GM19452 (cell line): ENCODE data around the gene LRRD1.
A peak's percentile ranks its signal among the peaks of the same experiment; 100 is the strongest.
"Not testable (repeated sequence)": the region's sequence is repeated elsewhere in the genome, so short reads cannot be mapped to it uniquely, and the experiment has no call there.

ENCODE experiments used
- ATAC-seq: cut with Tn5 transposase; IDR thresholded peaks from one replicate; pipeline ENCODE4 v1.9.1; 2021; ENCODE audit not compliant: unreplicated experiment

The LRRD1 gene

DNA sequence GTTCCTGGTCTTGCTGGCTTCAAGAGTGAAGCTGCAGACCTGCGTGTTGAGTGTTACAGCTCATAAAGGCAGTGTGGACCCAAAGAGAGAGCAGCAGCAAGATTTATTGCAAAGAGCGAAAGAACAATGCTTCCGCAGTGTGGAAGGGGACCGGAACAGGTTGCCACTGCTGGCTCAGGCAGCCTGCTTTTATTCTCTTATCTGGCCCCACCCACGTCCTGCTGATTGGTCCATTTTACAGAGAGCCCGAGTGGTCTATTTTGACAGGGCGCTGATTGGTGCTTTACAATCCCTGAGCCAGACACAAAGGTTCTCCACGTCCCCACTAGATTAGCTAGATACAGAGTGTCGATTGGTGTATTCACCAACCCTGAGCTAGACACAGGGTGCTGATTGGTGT is 36.2 kb downstream of the LRRD1 start:
- not testable (repeated sequence) for ATAC-seq

GRCh38 chr7:92141161-92141560 is 37.8 kb downstream of the LRRD1 start:
- ATAC-seq, result no peak

DNA sequence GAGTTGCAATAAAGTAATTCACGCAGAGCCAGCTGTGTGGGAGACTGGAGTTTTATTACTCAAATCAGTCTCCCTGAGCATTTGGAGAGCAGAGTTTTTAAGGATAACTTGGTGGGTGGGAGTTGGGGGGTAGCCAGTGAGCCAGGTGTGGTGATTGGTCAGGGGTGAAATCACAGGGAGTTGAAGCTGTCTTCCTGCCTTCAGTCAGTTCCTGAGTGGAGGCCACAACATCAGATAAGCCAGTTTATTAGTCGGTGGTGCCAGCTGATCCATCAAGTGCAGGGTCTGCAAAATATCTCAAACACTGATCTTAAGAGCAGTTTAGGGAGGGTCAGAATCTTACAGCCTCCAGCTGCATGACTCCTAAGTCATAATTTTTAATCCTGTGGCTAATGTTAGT is 41.4 kb downstream of the LRRD1 start:
- ATAC-seq, result no peak

GRCh38 chr7:92135052-92135889 is 43.7 kb downstream of the LRRD1 start:
- ATAC-seq, result no peak

- ATAC-seq, result peak; percentile 90
Measured at GRCh38 chr7:92134271-92135051, 44.5 kb downstream of the LRRD1 start, which contains the start of gene CYP51A1. Gene CYP51A1, minus strand, starts transcription at chr7:92134477. Its CDS starts 113 bp downstream, at chr7:92134364.

GRCh38 chr7:92133737-92134270 is 45.1 kb downstream of the LRRD1 start:
- ATAC-seq, result peak; percentile 31

GRCh38 chr7:92133133-92133736 is 45.7 kb downstream of the LRRD1 start:
- ATAC-seq, result peak; percentile 19

DNA sequence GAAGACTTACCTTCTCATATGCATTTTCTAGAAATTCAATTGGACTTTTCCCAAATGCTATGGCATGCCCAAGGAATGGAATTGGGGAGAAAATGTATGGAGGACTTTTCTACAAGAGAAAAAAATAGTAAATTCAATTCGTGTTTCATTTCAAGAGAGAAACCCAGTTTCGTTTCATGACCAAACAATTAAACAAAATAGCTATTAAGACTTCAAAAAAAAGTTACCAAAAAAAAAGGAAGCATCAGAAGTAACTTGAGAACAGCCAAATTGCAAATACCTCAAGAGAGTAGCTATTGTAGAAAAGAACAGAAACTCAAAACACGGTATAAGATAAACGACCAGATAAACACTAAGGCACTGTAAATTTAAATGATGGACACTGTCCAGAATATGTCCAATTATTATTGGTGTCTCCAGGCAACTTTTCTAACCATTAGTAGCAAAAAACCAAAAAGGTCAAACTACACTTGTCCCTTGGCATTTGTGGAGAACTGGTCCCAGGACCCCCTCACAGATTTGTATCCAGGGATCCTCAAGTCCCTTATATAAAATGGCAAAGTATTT is 47.1 kb downstream of the LRRD1 start:
- no peak for ATAC-seq

GRCh38 chr7:92131093-92131492 is 47.8 kb downstream of the LRRD1 start:
- no peak for ATAC-seq

DNA sequence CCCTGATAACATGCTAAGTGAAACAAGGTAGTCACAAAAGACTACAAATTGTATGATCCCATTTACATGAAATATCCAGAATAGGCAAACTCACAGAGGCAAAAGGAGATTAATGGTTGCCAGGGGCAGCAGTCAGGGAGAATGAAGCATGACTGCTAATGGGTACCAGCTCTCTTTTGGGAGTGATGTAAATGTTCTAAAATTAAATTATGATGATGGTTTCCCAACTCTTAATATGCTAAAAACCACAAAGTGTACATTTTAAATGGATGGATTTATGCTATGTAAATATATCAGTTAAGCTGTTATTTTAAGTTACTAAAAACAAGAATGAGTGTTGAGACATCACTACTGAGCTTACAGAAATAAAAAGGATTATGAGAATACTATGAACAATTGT is 57.3 kb downstream of the LRRD1 start:
- ATAC-seq, result no peak

DNA sequence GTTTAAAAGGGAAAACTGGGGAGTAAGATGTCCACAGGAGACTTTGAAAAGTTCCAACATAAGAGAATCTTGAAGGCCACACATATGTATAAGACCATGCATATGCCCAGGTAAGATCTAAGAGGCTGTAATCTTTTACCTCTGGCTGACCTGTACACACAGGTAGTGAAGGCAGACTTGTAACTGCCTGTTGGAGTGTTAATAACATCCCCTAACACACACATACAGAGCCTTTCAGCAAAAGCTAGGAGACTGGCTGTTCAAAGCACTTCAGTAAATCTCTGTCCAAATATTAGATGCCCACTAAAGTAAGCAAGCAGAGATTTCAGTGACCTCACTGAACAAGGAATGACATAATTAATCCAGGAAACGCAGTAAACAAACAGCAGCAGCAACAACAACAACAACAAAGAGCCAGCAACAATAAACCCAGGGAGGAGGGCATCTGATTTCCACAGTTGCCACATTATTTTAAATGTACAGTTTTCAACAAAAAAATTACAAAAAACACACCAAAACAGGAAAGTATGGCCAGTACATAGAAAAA is 59.7 kb downstream of the LRRD1 start:
- ATAC-seq, result no peak

DNA sequence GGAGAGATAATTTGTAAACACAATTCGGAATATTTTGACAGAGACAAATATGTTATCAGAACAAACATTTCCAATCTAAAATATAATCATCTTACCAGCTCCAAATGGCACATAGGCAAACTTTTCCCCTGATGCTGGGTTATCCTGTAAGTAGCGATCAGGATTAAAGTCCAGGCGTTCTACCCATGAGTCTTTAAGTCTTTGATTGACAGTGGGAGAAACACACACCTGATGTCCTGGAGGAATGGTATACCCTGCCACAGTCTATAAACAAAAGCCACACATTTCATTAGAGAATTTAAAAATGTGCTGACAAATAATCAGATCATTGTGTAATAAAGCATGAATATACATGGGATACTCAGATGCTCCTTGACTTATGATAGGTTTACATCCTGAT is 62.0 kb downstream of the LRRD1 start:
- no peak for ATAC-seq

- no peak for ATAC-seq
Measured at GRCh38 chr7:92115821-92116220, 63.1 kb downstream of the LRRD1 start.

GRCh38 chr7:92110857-92111256 is 68.1 kb downstream of the LRRD1 start:
- ATAC-seq, result no peak

DNA sequence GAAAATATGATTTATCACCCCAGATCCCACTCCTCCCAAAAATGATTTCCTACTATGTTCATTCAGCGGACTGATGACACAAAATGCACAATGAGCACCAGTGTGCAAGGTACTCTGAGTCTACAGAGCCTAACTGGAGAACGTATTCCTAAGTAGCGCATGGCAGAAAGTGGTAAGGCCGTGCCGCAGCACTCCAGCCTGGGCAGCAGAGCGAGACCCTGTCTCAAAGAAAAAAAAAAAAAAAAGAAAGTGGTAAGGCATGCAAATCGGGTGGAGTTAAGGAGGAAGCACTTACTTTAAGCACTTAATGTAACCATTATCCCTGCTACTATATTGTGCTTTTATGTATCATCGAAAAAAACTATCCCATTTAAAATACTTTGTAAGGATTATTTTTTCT is 70.1 kb downstream of the LRRD1 start:
- ATAC-seq, result no peak

GRCh38 chr7:92102862-92103261 is 76.1 kb downstream of the LRRD1 start:
- not testable (repeated sequence) for ATAC-seq

DNA sequence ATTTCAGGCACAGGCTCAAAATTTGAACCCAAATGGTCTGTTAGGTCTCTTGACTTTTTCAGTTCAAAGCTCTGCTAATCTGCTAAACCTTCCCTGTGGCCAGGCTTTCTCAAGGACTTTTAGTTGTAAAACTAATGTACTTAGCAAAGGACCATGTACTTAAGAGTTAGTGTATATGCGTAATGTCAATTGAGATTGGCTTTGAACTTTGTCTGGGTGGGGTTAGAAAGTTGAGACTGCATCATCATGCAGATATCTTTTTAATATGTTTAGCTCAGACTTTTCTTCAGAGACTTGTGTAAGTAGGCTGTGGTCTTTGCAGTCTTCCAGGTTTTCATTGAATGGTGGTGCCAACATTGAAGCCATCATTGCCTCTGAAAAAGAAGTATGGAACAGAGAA is 78.4 kb downstream of the LRRD1 start:
- no peak for ATAC-seq

GRCh38 chr7:92095380-92095779 is 83.6 kb downstream of the LRRD1 start:
- ATAC-seq, result no peak
